Measurements from ENCODE around the gene LBHD1.

- no peak for TF ChIP-seq EP300 (IDR thresholded peaks at IDR 0.05; ENCODE audit: low read depth)
- TF ChIP-seq CTCF (IDR thresholded peaks at IDR 0.05) = no peak
- TF ChIP-seq POLR2A (IDR thresholded peaks at IDR 0.05) = no peak
- no peak for TF ChIP-seq POLR2AphosphoS5 (IDR thresholded peaks at IDR 0.05)
Measured at GRCh38 chr11:62707277-62707861, 35.3 kb upstream of the LBHD1 start, which contains the start of the genes BSCL2 and GNG3.

Measured in transverse colon (tissue), 4 donors.